Spleen (tissue), 7 donors: ENCODE results near the gene MYO3B.

Source experiments
- CTCF ChIP-seq, 11 experiments: fragments of 200-600 bp in 7 of 11; fragments of 450-650 bp in 4 of 11; sonication (generic) in 4 of 11; IDR thresholded peaks in 8 of 11; conservative IDR thresholded peaks in 3 of 11; 1 replicate in 7 of 11; 2 replicates in 4 of 11; pipeline versions ENCODE4 v1.4.0 to v1.8.0; 2016 to 2021; ENCODE audit warnings: antibody characterized with exemption in 11 of 11, inconsistent platforms in 4 of 11, mild to moderate bottlenecking in 1 of 11
- POLR2A ChIP-seq, 3 donors: fragments of 450-650 bp; IDR thresholded peaks; one replicate each; pipeline ENCODE4 v1.5.1; 2017; ENCODE audit warnings: antibody characterized with exemption in 3 of 3, mild to moderate bottlenecking in 1 of 3
- POLR2AphosphoS5 ChIP-seq, 3 donors: sonication (generic); formaldehyde crosslinking; IDR thresholded peaks; one replicate each; pipeline ENCODE4 v1.5.1; 2017; ENCODE audit warnings: antibody characterized with exemption in 3 of 3
- donor health status: DM: no; HTN: no; CAD: no; lungs with moderate emphysema.
- donor health status: DM: no; HTN: no; CAD: no.
- donor health status: DM: no; HTN: no; CAD: no.

GRCh38 chr2:170222298-170222697 is 44.4 kb downstream of the MYO3B start:
- TF ChIP-seq CTCF (IDR thresholded peaks at IDR 0.05 in 8 of 11, conservative IDR thresholded peaks at IDR 0.05 in 3 of 11) (no peak), POLR2A (IDR thresholded peaks at IDR 0.05) (no peak), POLR2AphosphoS5 (IDR thresholded peaks at IDR 0.05) (no peak)
